Osteocyte (in vitro differentiated cells): ENCODE data around the gene DNAJC30. TPM values are rescaled to one million over a fixed set of nuclear protein-coding genes. Genes with fewer than 3 reads are reported as not detected.
A peak's percentile ranks its signal among the peaks of the same experiment; 100 is the strongest.

Experiments used
- DNase-seq: peaks from one replicate; pipeline ENCODE4 v3.0.0; 2021; ENCODE audit warnings: mixed read lengths; ENCODE audit not compliant: unreplicated experiment; ENCODE audit errors: extremely low spot score
- H3K27ac Mint-ChIP-seq: one replicate; pipeline ENCODE4 v1.8.0; 2021; ENCODE audit warnings: mild to moderate bottlenecking, mixed read lengths; ENCODE audit not compliant: unreplicated experiment
- H3K27me3 Mint-ChIP-seq: one replicate; pipeline ENCODE4 v1.8.0; 2021; ENCODE audit warnings: mixed read lengths; ENCODE audit not compliant: unreplicated experiment
- H3K36me3 Mint-ChIP-seq: one replicate; pipeline ENCODE4 v1.8.0; 2021; ENCODE audit warnings: mixed read lengths; ENCODE audit not compliant: unreplicated experiment
- H3K4me1 Mint-ChIP-seq: one replicate; pipeline ENCODE4 v1.8.0; 2021; ENCODE audit warnings: mixed read lengths; ENCODE audit not compliant: unreplicated experiment
- H3K4me3 Mint-ChIP-seq: one replicate; pipeline ENCODE4 v1.8.0; 2021; ENCODE audit warnings: mild to moderate bottlenecking, moderate library complexity, mixed read lengths; ENCODE audit not compliant: unreplicated experiment
- H3K9me3 Mint-ChIP-seq: one replicate; pipeline ENCODE4 v1.8.0; 2021; ENCODE audit warnings: mixed read lengths; ENCODE audit not compliant: unreplicated experiment
- total RNA-seq: library from RNA; stranded (reverse); gene quantifications from 2 replicates; pipeline ENCODE4 v1.2.1, GENCODE V29; 2021
- TF ChIP-seq, protein P1 (sequence below): fragments of 200-600 bp; sonication (generic); IDR thresholded peaks from 2 replicates; pipeline ENCODE4 v1.5.0; 2021; ENCODE audit warnings: antibody characterized with exemption, mild to moderate bottlenecking, moderate library complexity

The DNAJC30 gene
- total RNA-seq, 1 donor from 2014 or later = 14.5 TPM

DNA sequence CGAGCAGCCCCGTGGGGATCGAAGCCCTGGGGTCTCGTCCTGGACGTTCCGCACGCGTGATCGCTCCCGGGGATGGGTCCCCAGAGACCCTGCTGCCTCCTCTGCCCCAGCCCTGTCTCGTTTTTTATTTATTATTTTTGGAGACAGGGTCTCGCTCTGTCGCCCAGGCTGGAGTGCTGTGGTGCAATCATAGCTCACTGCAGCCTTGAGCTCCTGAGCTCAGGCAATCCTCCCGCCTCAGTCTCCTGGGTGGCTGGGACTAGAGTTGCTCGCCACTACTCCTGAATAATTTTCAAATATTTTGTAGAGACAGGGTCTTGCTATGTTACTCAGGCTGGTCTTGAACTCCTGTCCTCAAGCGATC, 36.5 kb upstream of the DNAJC30 start:
- Mint-ChIP-seq H3K27ac (peak overlapping the region; percentile 43), H3K4me3 (peak overlapping the region; percentile 64), H3K4me1 (peaks cover 55% of the 10 kb centered on the region), H3K9me3 (no peaks in the 10 kb centered on the region), H3K27me3 (no peaks in the 10 kb centered on the region), H3K36me3 (no peaks in the 10 kb centered on the region)
- TF ChIP-seq, protein P1, sequence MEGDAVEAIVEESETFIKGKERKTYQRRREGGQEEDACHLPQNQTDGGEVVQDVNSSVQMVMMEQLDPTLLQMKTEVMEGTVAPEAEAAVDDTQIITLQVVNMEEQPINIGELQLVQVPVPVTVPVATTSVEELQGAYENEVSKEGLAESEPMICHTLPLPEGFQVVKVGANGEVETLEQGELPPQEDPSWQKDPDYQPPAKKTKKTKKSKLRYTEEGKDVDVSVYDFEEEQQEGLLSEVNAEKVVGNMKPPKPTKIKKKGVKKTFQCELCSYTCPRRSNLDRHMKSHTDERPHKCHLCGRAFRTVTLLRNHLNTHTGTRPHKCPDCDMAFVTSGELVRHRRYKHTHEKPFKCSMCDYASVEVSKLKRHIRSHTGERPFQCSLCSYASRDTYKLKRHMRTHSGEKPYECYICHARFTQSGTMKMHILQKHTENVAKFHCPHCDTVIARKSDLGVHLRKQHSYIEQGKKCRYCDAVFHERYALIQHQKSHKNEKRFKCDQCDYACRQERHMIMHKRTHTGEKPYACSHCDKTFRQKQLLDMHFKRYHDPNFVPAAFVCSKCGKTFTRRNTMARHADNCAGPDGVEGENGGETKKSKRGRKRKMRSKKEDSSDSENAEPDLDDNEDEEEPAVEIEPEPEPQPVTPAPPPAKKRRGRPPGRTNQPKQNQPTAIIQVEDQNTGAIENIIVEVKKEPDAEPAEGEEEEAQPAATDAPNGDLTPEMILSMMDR = no peak
- DNase-seq = no peak

GRCh38 chr7:73718905-73719805, 35.9 kb upstream of the DNAJC30 start, which contains the start of gene STX1A:
Gene STX1A (minus strand): TSS chr7:73719669. CDS start chr7:73719631, 38 bp downstream.
- peaks cover 55% of the 10 kb centered on the region for H3K4me1 Mint-ChIP-seq
- DNase-seq = peak; percentile 92
- H3K4me3 Mint-ChIP-seq = peak within 1 kb of the TSS; percentile 81
- TF ChIP-seq, protein P1 = no peak
- H3K27me3 Mint-ChIP-seq = no peaks in the 10 kb centered on the region
- no peaks in the 10 kb centered on the region for H3K36me3 Mint-ChIP-seq
- H3K9me3 Mint-ChIP-seq = no peaks in the 10 kb centered on the region
- H3K27ac Mint-ChIP-seq = peak within 1 kb of the TSS; percentile 84

GRCh38 chr7:73718438-73718881, 35.2 kb upstream of the DNAJC30 start:
- H3K27me3 Mint-ChIP-seq = no peaks in the 10 kb centered on the region
- peak overlapping the region; percentile 84 for H3K27ac Mint-ChIP-seq
- DNase-seq = no peak
- TF ChIP-seq, protein P1 = no peak
- H3K36me3 Mint-ChIP-seq = no peaks in the 10 kb centered on the region
- no peaks in the 10 kb centered on the region for H3K9me3 Mint-ChIP-seq
- H3K4me1 Mint-ChIP-seq = peaks cover 55% of the 10 kb centered on the region
- peak overlapping the region; percentile 81 for H3K4me3 Mint-ChIP-seq

GRCh38 chr7:73717991-73718405, 34.7 kb upstream of the DNAJC30 start:
- Mint-ChIP-seq H3K4me1 (peaks cover 55% of the 10 kb centered on the region), H3K9me3 (no peaks in the 10 kb centered on the region), H3K4me3 (peak overlapping the region; percentile 81), H3K27ac (peak overlapping the region; percentile 84), H3K36me3 (peaks cover under 1% of the 10 kb centered on the region), H3K27me3 (no peaks in the 10 kb centered on the region)
- TF ChIP-seq, protein P1 = no peak
- no peak for DNase-seq
